ENCODE results near the gene CDR2L. TPM values are rescaled to one million over a fixed set of nuclear protein-coding genes. Genes with fewer than 3 reads are reported as not detected.
"Not testable (repeated sequence)": the region's sequence is repeated elsewhere in the genome, so short reads cannot be mapped to it uniquely, and the experiment has no call there.

Gene CDR2L
- total and polyA plus RNA-seq, 7 donors: 2.4 to 16.9 (median 9.3) TPM

DNA sequence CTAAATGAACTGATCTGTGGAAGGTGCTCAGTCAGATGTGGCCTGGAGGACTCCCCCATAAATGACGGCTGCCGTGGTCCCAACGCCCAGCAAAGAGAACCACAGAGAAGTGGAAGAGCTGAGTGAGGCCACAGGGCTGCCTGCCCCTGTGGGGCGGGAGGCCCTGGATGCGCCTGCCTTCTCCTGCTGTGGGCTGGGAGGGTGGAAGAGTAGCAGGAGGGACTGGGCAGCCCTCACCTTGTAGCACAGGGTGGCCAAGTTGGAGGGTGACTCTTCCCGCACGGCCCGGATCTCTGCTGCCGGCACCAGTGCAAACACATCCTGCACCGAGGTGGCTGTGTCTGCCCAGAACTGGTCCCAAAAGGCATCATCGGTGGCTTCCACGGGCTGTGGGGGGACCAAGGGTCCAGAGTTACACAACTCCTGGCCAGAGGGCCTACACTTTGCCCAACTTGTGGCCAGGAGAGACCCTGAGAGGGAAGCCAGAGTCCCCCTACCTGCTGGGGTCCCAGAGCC, 23.1 kb upstream of the CDR2L start:
- H3K36me3 ChIP-seq: no peaks in the 10 kb centered on the region
- no peaks in the 10 kb centered on the region for H3K9me3 ChIP-seq
- no peak overlapping the region for H3K27ac ChIP-seq
- no peak overlapping the region for H3K4me3 ChIP-seq
- peaks cover 0 to 4% (median 2%) of the 10 kb centered on the region in 4 donors for H3K4me1 ChIP-seq
- intact Hi-C loops (cut with DNase I): no loop called here
- TF ChIP-seq EP300 (IDR thresholded peaks at IDR 0.05) (no peak), POLR2A (IDR thresholded peaks at IDR 0.05) (no peak), POLR2AphosphoS5 (IDR thresholded peaks at IDR 0.05) (no peak), CTCF (IDR thresholded peaks at IDR 0.05) (no peak)
- 92 to 94% methylated on average over 12 of the region's 12 CpGs for WGBS, 2 donors
- no peak for DNase-seq
- H3K27me3 ChIP-seq: no peaks in the 10 kb centered on the region

- DNase-seq: no peak
- WGBS, 2 donors: 86 to 88% methylated on average over 14 of the region's 14 CpGs
- Histone ChIP-seq H3K4me1 (peaks cover 0 to 4% (median 2%) of the 10 kb centered on the region in 4 donors), H3K9me3 (no peaks in the 10 kb centered on the region), H3K27ac (no peak overlapping the region), H3K4me3 (no peak overlapping the region), H3K36me3 (no peaks in the 10 kb centered on the region), H3K27me3 (no peaks in the 10 kb centered on the region)
- TF ChIP-seq POLR2A (IDR thresholded peaks at IDR 0.05) (no peak), EP300 (IDR thresholded peaks at IDR 0.05) (no peak), CTCF (IDR thresholded peaks at IDR 0.05) (no peak)
- intact Hi-C loops (cut with DNase I): no loop called here
These were observed 22.3 kb upstream of the CDR2L start for GRCh38 chr17:74964988-74965622.

DNA sequence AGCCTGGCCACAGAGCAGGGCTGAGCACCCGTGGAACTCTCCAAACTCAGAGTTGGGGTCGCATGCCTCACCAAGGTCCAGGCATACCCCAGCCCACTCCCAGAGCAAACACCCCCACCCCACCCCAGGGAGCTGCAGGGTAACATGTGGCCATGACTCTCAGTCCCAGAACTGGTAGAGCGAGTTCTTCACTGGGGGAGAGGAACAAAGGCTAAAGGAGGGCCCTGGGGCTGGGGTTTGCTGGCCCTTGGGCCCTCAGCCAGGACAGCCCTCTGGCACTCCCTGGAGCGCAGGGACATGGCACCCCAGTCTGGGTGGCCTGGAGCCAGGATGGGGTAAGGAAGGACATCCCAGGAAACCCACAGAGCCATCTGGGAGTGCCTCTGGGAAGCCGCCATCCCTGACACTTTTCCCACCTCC, 19.1 kb upstream of the CDR2L start:
- H3K9me3 ChIP-seq: no peaks in the 10 kb centered on the region

GRCh38 chr17:74969501-74969900, 17.9 kb upstream of the CDR2L start:
- DNase-seq; H3K36me3 ChIP-seq; H3K9me3 ChIP-seq; H3K27ac ChIP-seq; H3K4me3 ChIP-seq; intact Hi-C loops (cut with DNase I): not testable (repeated sequence)
- Histone ChIP-seq H3K27me3 (peaks cover 9 to 23% (median 23%) of the 10 kb centered on the region in 3 donors), H3K4me1 (peaks cover 0 to 24% (median 22%) of the 10 kb centered on the region in 4 donors)
- 94 to 96% methylated on average over 5 of the region's 5 CpGs for WGBS, 2 donors

More for the DNA sequence above, 19.1 kb upstream of the CDR2L start:
- Histone ChIP-seq H3K36me3 (no peaks in the 10 kb centered on the region), H3K4me1 (peaks cover 0 to 24% (median 22%) of the 10 kb centered on the region in 4 donors), H3K27ac (no peak overlapping the region), H3K4me3 (no peak overlapping the region), H3K27me3 (peaks cover 9 to 23% (median 17%) of the 10 kb centered on the region in 3 donors)
- TF ChIP-seq POLR2AphosphoS5 (IDR thresholded peaks at IDR 0.05) (no peak), CTCF (IDR thresholded peaks at IDR 0.05) (no peak), POLR2A (IDR thresholded peaks at IDR 0.05) (no peak), EP300 (IDR thresholded peaks at IDR 0.05) (no peak)
- intact Hi-C loops (cut with DNase I): no loop called here
- no peak for DNase-seq
- WGBS, 2 donors: 19 to 76% methylated on average over 5 of the region's 5 CpGs

GRCh38 chr17:74970395-74970794, 17.0 kb upstream of the CDR2L start:
- H3K4me3 ChIP-seq: peak overlapping the region in 1 of 4 donors; percentile 61
- intact Hi-C loops (cut with DNase I): no loop called here
- H3K4me1 ChIP-seq: peaks cover 0 to 24% (median 22%) of the 10 kb centered on the region in 4 donors
- no peaks in the 10 kb centered on the region for H3K36me3 ChIP-seq
- peak overlapping the region in 1 of 4 donors; percentile 18 for H3K27ac ChIP-seq
- no peak for DNase-seq
- no peak for TF ChIP-seq POLR2AphosphoS5 (IDR thresholded peaks at IDR 0.05)
- TF ChIP-seq CTCF (IDR thresholded peaks at IDR 0.05): no peak
- no peak for TF ChIP-seq EP300 (IDR thresholded peaks at IDR 0.05)
- TF ChIP-seq POLR2A (IDR thresholded peaks at IDR 0.05): no peak
- WGBS, 2 donors: 75 to 90% methylated on average over 3 of the region's 3 CpGs
- H3K9me3 ChIP-seq: no peaks in the 10 kb centered on the region
- peaks cover 9 to 23% (median 23%) of the 10 kb centered on the region in 3 donors for H3K27me3 ChIP-seq
